ENCODE data around the gene ZC3HAV1L.

- TF ChIP-seq POLR2A (IDR thresholded peaks at IDR 0.05) = no peak
- TF ChIP-seq EP300 (IDR thresholded peaks at IDR 0.05) = no peak
These were observed 24.9 kb upstream of the ZC3HAV1L start for GRCh38 chr7:139060695-139061237.
